Cardiac muscle cell (in vitro differentiated cells and primary cell): Measurements from ENCODE around the gene ADAP2. TPM values are rescaled to one million over a fixed set of nuclear protein-coding genes. Genes with fewer than 3 reads are reported as not detected.

Experiments
- DNase-seq, 2 donors: peaks; one replicate each; pipeline versions ENCODE4 v3.0.0 to v3.0.0-alpha.2; 2010 to 2017; ENCODE audit warnings: low read depth in 1 of 2, low spot score in 1 of 2
- H3K27ac ChIP-seq: fragments of 200-600 bp; sonication (generic); 2 replicates; pipeline ENCODE4 v1.5.1; 2016
- H3K27me3 ChIP-seq: fragments of 200-600 bp; sonication (generic); 2 replicates; pipeline ENCODE4 v1.6.0; 2016; ENCODE audit warnings: control low read depth
- H3K36me3 ChIP-seq: fragments of 200-600 bp; sonication (generic); 2 replicates; pipeline ENCODE4 v1.5.1; 2016; ENCODE audit warnings: control low read depth
- H3K4me1 ChIP-seq: fragments of 200-600 bp; sonication (generic); 2 replicates; pipeline ENCODE4 v1.8.1; 2017; ENCODE audit warnings: low read depth, mild to moderate bottlenecking, mixed run types
- H3K4me3 ChIP-seq: fragments of 200-600 bp; sonication (generic); 2 replicates; pipeline ENCODE4 v1.5.1; 2016; ENCODE audit warnings: mild to moderate bottlenecking
- H3K9me3 ChIP-seq: fragments of 200-600 bp; sonication (generic); 2 replicates; pipeline ENCODE4 v1.5.1; 2017; ENCODE audit warnings: low read depth, mild to moderate bottlenecking, control low read depth
- CTCF ChIP-seq: IDR thresholded peaks from 2 replicates; pipeline ENCODE4 v1.5.1; 2012; ENCODE audit warnings: low read depth, mild to moderate bottlenecking, low read length
- polyA plus RNA-seq: library from polyadenylated mRNA; unstranded; fragments of >200 nt; fragmentation: Nextera tagmentation; extraction: Ambion mirVana; gene quantifications from 2 replicates; pipeline ENCODE4 v1.2.1, GENCODE V29; 2016
- total RNA-seq: library from RNA; depleted of rRNA; stranded (reverse); fragments of >200 nt; gene quantifications from 2 replicates; pipeline ENCODE4 v1.2.3, GENCODE V29; 2016

ADAP2 gene
- total and polyA plus RNA-seq, 2 experiments from 2014 or later, result 0.71 to 1.0 TPM

GRCh38 chr17:30950669-30951399 lies 29.1 kb downstream of the ADAP2 start:
- H3K27ac ChIP-seq, result no peak overlapping the region
- no peak overlapping the region for H3K4me3 ChIP-seq
- H3K4me1 ChIP-seq, result no peaks in the 10 kb centered on the region
- DNase-seq, result peak in 1 of 2 donors; percentile 93
- TF ChIP-seq CTCF, result no peak
- no peaks in the 10 kb centered on the region for H3K9me3 ChIP-seq
- H3K27me3 ChIP-seq, result no peaks in the 10 kb centered on the region
- H3K36me3 ChIP-seq, result no peaks in the 10 kb centered on the region

- Histone ChIP-seq H3K27ac (no peak overlapping the region), H3K4me3 (no peak overlapping the region)
- no peak for TF ChIP-seq CTCF
These were observed 31.1 kb downstream of the ADAP2 start for GRCh38 chr17:30952638-30953393.

GRCh38 chr17:30954046-30954830 lies 32.5 kb downstream of the ADAP2 start:
- Histone ChIP-seq H3K36me3 (no peaks in the 10 kb centered on the region), H3K27ac (no peak overlapping the region), H3K27me3 (no peaks in the 10 kb centered on the region), H3K9me3 (no peaks in the 10 kb centered on the region), H3K4me1 (no peaks in the 10 kb centered on the region), H3K4me3 (no peak overlapping the region)
- no peak for DNase-seq
- TF ChIP-seq CTCF, result no peak

More at GRCh38 chr17:30952638-30953393, 31.1 kb downstream of the ADAP2 start:
- Histone ChIP-seq H3K27me3 (no peaks in the 10 kb centered on the region), H3K9me3 (no peaks in the 10 kb centered on the region), H3K36me3 (no peaks in the 10 kb centered on the region), H3K4me1 (no peaks in the 10 kb centered on the region)
- DNase-seq, result no peak

- no peak for TF ChIP-seq CTCF
- DNase-seq, result peak; percentile 2 to 16
- Histone ChIP-seq H3K4me1 (no peaks in the 10 kb centered on the region), H3K27me3 (no peaks in the 10 kb centered on the region), H3K4me3 (no peak overlapping the region), H3K9me3 (no peaks in the 10 kb centered on the region), H3K36me3 (no peaks in the 10 kb centered on the region), H3K27ac (no peak overlapping the region)
These were observed 35.1 kb downstream of the ADAP2 start for GRCh38 chr17:30956764-30957374.

- H3K36me3 ChIP-seq, result no peaks in the 10 kb centered on the region
- TF ChIP-seq CTCF, result no peak
- no peak overlapping the region for H3K27ac ChIP-seq
- H3K9me3 ChIP-seq, result no peaks in the 10 kb centered on the region
- H3K27me3 ChIP-seq, result no peaks in the 10 kb centered on the region
- no peaks in the 10 kb centered on the region for H3K4me1 ChIP-seq
- DNase-seq, result no peak
- H3K4me3 ChIP-seq, result no peak overlapping the region
These were observed 36.0 kb downstream of the ADAP2 start for GRCh38 chr17:30957741-30958140.
